Measurements from ENCODE around the gene KCNIP4. TPM values are rescaled to one million over a fixed set of nuclear protein-coding genes. Genes with fewer than 3 reads are reported as not detected.

Gene KCNIP4
- total and polyA plus RNA-seq, 2 of the 4 experiments (the other 2 are of a cell fraction): not detected

DNA sequence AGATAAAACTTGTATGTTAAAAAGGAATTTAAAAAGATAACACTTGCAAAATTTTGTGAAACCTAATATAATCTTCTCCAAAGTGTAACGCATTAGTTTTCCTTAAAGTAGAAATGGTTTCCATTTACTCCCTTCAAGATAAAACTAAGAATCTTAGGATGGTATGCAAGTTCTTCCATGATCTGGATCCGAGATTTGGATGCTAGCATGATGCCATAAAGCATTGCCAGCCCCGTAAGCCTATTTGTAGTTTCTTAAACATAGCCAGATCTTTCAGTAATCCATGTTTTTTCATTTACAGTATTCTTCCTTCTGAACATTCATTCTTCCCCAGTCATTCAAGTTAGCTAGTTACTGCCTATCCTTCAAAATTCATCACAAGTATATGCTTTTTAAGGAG, 572.4 kb downstream of the KCNIP4 start:
- no peak overlapping the region for H2AK5ac ChIP-seq (ENCODE audit: low read depth, low read length)
- no peak overlapping the region for H3K14ac ChIP-seq (replicated peaks; ENCODE audit: low read depth, low read length)

More for the DNA sequence above, 572.4 kb downstream of the KCNIP4 start:
- Histone ChIP-seq H3K9me3 (ENCODE audit: control insufficient read depth, insufficient read depth, low read length) (no peaks in the 10 kb centered on the region; the same call in 1 of the 2 replicates), H3K4ac (ENCODE audit: low read depth, low read length) (no peak overlapping the region), H2BK20ac (ENCODE audit: low read depth, low read length) (no peak overlapping the region), H3K79me1 (ENCODE audit: low read depth in 1 of 2, low read length in 2 of 2) (no peaks in the 10 kb centered on the region), H2AK9ac (replicated peaks; ENCODE audit: low read depth, low read length, poor library complexity) (no peak overlapping the region), H4K8ac (ENCODE audit: low read depth in 2 of 2, low read length in 2 of 2) (no peak overlapping the region), H3K27ac (ENCODE audit: insufficient read depth, low read length) (no peak overlapping the region), H3K18ac (ENCODE audit: low read depth, low read length) (no peak overlapping the region), H3K9me1 (ENCODE audit: insufficient read depth, low read length) (no peaks in the 10 kb centered on the region), H3K36me3 (ENCODE audit: control insufficient read depth, insufficient read depth, low read length) (no peaks in the 10 kb centered on the region), H2AFZ (replicated peaks; ENCODE audit: low read length, poor library complexity) (no peak overlapping the region), H2BK5ac (ENCODE audit: low read depth, low read length, poor library complexity, severe bottlenecking) (no peak overlapping the region), H2BK120ac (ENCODE audit: low read depth, low read length) (no peak overlapping the region), H2BK15ac (ENCODE audit: low read depth, low read length) (no peak overlapping the region), H3K56ac (ENCODE audit: extremely low read depth, insufficient read depth, low read length) (no peak overlapping the region), H3K4me2 (ENCODE audit: low read depth, low read length) (no peak overlapping the region), H3K4me3 (ENCODE audit: insufficient read depth, low read depth, low read length) (no peak overlapping the region), H4K20me1 (ENCODE audit: insufficient read depth, low read length) (no peaks in the 10 kb centered on the region), H3K9ac (ENCODE audit: low read depth, low read length) (no peak overlapping the region), H3K23ac (ENCODE audit: low read depth, low read length) (no peak overlapping the region), H3K27me3 (ENCODE audit: control insufficient read depth, insufficient read depth, low read length) (no peaks in the 10 kb centered on the region), H4K5ac (ENCODE audit: low read depth, low read length) (no peak overlapping the region), H4K91ac (ENCODE audit: insufficient read depth, low read depth, low read length) (no peak overlapping the region), H3K4me1 (ENCODE audit: control insufficient read depth, insufficient read depth, low read length) (no peaks in the 10 kb centered on the region)
- WGBS, 2 experiments (ENCODE audit: extremely low coverage in 2 of 2, insufficient read length in 1 of 2): no CpG with 5 or more reads among the region's 3 CpGs
- ChIA-PET CTCF (no interaction called here), POLR2A (ENCODE audit: unreplicated experiment) (no interaction called here)
- TF ChIP-seq CHD1 (IDR thresholded peaks at IDR 0.05; ENCODE audit: low read depth, low read length): no peak
- TF ChIP-seq, protein P1, sequence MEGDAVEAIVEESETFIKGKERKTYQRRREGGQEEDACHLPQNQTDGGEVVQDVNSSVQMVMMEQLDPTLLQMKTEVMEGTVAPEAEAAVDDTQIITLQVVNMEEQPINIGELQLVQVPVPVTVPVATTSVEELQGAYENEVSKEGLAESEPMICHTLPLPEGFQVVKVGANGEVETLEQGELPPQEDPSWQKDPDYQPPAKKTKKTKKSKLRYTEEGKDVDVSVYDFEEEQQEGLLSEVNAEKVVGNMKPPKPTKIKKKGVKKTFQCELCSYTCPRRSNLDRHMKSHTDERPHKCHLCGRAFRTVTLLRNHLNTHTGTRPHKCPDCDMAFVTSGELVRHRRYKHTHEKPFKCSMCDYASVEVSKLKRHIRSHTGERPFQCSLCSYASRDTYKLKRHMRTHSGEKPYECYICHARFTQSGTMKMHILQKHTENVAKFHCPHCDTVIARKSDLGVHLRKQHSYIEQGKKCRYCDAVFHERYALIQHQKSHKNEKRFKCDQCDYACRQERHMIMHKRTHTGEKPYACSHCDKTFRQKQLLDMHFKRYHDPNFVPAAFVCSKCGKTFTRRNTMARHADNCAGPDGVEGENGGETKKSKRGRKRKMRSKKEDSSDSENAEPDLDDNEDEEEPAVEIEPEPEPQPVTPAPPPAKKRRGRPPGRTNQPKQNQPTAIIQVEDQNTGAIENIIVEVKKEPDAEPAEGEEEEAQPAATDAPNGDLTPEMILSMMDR (conservative IDR thresholded peaks at IDR 0.05; ENCODE audit: low read depth, low read length): no peak
- TF ChIP-seq BHLHE40 (IDR thresholded peaks at IDR 0.05; ENCODE audit: low read depth, low read length): no peak
- no peak for TF ChIP-seq CEBPB (IDR thresholded peaks at IDR 0.05; ENCODE audit: low read depth, low read length)
- TF ChIP-seq FOS (IDR thresholded peaks at IDR 0.05; ENCODE audit: low read depth, low read length): no peak
- TF ChIP-seq MXI1 (IDR thresholded peaks at IDR 0.05; ENCODE audit: borderline replicate concordance, low read depth, low read length): no peak
- no peak for TF ChIP-seq SMC3 (IDR thresholded peaks at IDR 0.05; ENCODE audit: low read depth, low read length)
- no peak for TF ChIP-seq MAFK (IDR thresholded peaks at IDR 0.05; ENCODE audit: low read depth, low read length)
- TF ChIP-seq RFX5 (IDR thresholded peaks at IDR 0.05; ENCODE audit: low read depth, low read length): no peak
- TF ChIP-seq, protein P2, sequence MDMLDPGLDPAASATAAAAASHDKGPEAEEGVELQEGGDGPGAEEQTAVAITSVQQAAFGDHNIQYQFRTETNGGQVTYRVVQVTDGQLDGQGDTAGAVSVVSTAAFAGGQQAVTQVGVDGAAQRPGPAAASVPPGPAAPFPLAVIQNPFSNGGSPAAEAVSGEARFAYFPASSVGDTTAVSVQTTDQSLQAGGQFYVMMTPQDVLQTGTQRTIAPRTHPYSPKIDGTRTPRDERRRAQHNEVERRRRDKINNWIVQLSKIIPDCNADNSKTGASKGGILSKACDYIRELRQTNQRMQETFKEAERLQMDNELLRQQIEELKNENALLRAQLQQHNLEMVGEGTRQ (IDR thresholded peaks at IDR 0.05; ENCODE audit: low read depth, low read length): no peak
- no peak for TF ChIP-seq POLR2A (IDR thresholded peaks at IDR 0.05; ENCODE audit: low read depth, low read length)
- TF ChIP-seq MAZ (IDR thresholded peaks at IDR 0.05; ENCODE audit: borderline replicate concordance, low read depth, low read length): no peak
- TF ChIP-seq RCOR1 (IDR thresholded peaks at IDR 0.05; ENCODE audit: insufficient replicate concordance, low read length): no peak
- TF ChIP-seq NFE2L2 (IDR thresholded peaks at IDR 0.05; ENCODE audit: low read depth, low read length): no peak
- dilution Hi-C loops (cut with HindIII; ENCODE audit: low sequenced_read_pairs, unreplicated experiment) (no loop called here), intact Hi-C loops (cut with micrococcal nuclease) (no loop called here), in situ Hi-C loops (cut with MboI; ENCODE audit: low sequenced_read_pairs) (no loop called here)
- no TSS peak for BruUV-seq (replicated peaks)
- ATAC-seq (ENCODE audit: low read depth) (no peak), DNase-seq (no peak)
